Stimulated activated CD8-positive, alpha-beta memory T cell treated with anti-CD3 and anti-CD28 coated beads, Interleukin-4, amount 100 ng/mL, for 4 hours (primary cell): ENCODE measurements around the gene MED22.
"Not testable (repeated sequence)": the region's sequence is repeated elsewhere in the genome, so short reads cannot be mapped to it uniquely, and the experiment has no call there.

Experiments used
- DNase-seq, 2 donors: peaks; one replicate each; pipeline ENCODE4 v3.0.0-alpha.2; 2020; ENCODE audit warnings: low read depth in 2 of 2, low spot score in 1 of 2

MED22 gene

GRCh38 chr9:133377280-133377679 is 29.3 kb upstream of the MED22 start:
- DNase-seq = not testable (repeated sequence)

- DNase-seq = peak; percentile 82 to 88
These were observed 28.1 kb upstream of the MED22 start, which contains the start of the genes STKLD1 and SURF4 for GRCh38 chr9:133375724-133376654. TSS of gene STKLD1 (plus strand) at chr9:133376366. CDS start at chr9:133376474, 108 bp downstream. TSS of gene SURF4 (minus strand) at chr9:133376060. CDS start at chr9:133375969, 91 bp downstream.

- DNase-seq = no peak
These were observed 27.3 kb upstream of the MED22 start for GRCh38 chr9:133375116-133375723.

- no peak for DNase-seq
These were observed 26.7 kb upstream of the MED22 start for GRCh38 chr9:133374612-133375115.

GRCh38 chr9:133372144-133372543 is 24.2 kb upstream of the MED22 start:
- DNase-seq = no peak

GRCh38 chr9:133371261-133371711 is 23.4 kb upstream of the MED22 start:
- DNase-seq = peak in 1 of 2 donors; percentile 41

- DNase-seq = no peak
These were observed 22.8 kb upstream of the MED22 start for GRCh38 chr9:133370685-133371084.

- no peak for DNase-seq
These were observed 22.0 kb upstream of the MED22 start for GRCh38 chr9:133369933-133370332.

- no peak for DNase-seq
These were observed 21.5 kb upstream of the MED22 start for GRCh38 chr9:133369422-133369821.

- DNase-seq = no peak
These were observed 20.4 kb upstream of the MED22 start for GRCh38 chr9:133368249-133368881.

GRCh38 chr9:133367778-133368177 is 19.8 kb upstream of the MED22 start:
- DNase-seq = no peak

- DNase-seq = no peak
These were observed 19.3 kb upstream of the MED22 start for GRCh38 chr9:133367221-133367620.

GRCh38 chr9:133366435-133366834 is 18.5 kb upstream of the MED22 start:
- DNase-seq = no peak

GRCh38 chr9:133362359-133363044 is 14.6 kb upstream of the MED22 start:
- no peak for DNase-seq

- no peak for DNase-seq
These were observed 13.7 kb upstream of the MED22 start for GRCh38 chr9:133361507-133362092.

- no peak for DNase-seq
These were observed 12.8 kb upstream of the MED22 start for GRCh38 chr9:133360400-133361393.

- DNase-seq = no peak
These were observed 11.7 kb upstream of the MED22 start for GRCh38 chr9:133359399-133360175.

GRCh38 chr9:133357656-133358055 is 9.7 kb upstream of the MED22 start:
- DNase-seq = no peak
